ENCODE results near the gene INSRR. TPM values are rescaled to one million over a fixed set of nuclear protein-coding genes. Genes with fewer than 3 reads are reported as not detected.

INSRR gene
- total and polyA plus RNA-seq, 9 donors: 0.02 to 0.15 TPM; not detected in 7

DNA sequence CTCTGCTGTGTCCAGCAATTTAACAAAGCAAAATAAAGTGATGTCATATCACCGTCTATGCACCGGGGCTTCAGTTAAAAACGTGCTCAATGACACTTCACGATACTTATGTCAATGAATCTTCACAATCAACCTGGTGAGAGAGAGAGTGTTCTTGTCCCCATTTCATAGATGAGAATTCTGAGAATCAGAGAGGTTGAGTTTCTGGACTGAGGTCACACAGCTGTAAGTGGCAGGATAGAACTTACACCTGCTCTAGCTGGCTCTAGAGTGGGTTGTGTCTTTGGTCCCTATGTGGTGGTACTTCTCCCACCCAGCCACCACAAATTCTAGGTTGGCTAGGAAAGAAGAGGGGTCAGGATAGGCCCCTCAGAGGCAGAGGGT lies 6.9 kb upstream of the INSRR start:
- no peak overlapping the region for H3K27ac ChIP-seq
- H3K27me3 ChIP-seq: peaks cover 9% of the 10 kb centered on the region
- intact Hi-C loops (cut with DNase I): loop anchor here in 1 of 4 donors (10.0 kb wide), 1 partner anchor 171 kb away; no protein-coding TSS in a partner anchor
- no peaks in the 10 kb centered on the region for H3K36me3 ChIP-seq
- H3K4me3 ChIP-seq: no peak overlapping the region
- DNase-seq: no peak
- peaks cover under 1% of the 10 kb centered on the region for H3K4me1 ChIP-seq (ENCODE audit: insufficient read depth)
- WGBS, 3 donors: 78 to 85% (median 83%) methylated on average over 4 of the region's 4 CpGs
- H3K9me3 ChIP-seq: no peaks in the 10 kb centered on the region
- TF ChIP-seq EP300 (IDR thresholded peaks at IDR 0.05) (no peak), POLR2A (IDR thresholded peaks at IDR 0.05) (no peak)
- TF ChIP-seq, protein P1, sequence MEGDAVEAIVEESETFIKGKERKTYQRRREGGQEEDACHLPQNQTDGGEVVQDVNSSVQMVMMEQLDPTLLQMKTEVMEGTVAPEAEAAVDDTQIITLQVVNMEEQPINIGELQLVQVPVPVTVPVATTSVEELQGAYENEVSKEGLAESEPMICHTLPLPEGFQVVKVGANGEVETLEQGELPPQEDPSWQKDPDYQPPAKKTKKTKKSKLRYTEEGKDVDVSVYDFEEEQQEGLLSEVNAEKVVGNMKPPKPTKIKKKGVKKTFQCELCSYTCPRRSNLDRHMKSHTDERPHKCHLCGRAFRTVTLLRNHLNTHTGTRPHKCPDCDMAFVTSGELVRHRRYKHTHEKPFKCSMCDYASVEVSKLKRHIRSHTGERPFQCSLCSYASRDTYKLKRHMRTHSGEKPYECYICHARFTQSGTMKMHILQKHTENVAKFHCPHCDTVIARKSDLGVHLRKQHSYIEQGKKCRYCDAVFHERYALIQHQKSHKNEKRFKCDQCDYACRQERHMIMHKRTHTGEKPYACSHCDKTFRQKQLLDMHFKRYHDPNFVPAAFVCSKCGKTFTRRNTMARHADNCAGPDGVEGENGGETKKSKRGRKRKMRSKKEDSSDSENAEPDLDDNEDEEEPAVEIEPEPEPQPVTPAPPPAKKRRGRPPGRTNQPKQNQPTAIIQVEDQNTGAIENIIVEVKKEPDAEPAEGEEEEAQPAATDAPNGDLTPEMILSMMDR (IDR thresholded peaks at IDR 0.05): no peak

DNA sequence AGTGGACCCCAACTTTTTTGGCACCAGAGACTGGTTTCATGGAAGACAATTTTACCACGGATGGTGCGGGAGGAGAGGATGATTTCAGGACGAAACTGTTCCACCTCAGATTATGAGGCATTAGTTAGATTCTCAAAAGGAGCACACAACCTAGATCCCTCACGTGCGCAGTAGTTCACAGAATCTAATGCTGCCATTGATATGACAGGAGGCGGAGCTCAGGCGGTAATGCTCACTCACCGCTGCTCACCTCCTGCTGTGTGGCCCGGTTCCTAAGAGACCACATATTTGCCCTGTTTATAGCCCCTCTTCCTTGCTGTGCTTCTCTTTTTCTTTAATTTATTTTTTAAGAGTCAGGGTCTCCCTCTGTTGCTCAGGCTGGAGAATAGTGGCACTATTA lies 6.3 kb upstream of the INSRR start:
- peaks cover 2% of the 10 kb centered on the region for H3K4me1 ChIP-seq (ENCODE audit: insufficient read depth)
- H3K9me3 ChIP-seq: no peaks in the 10 kb centered on the region
- WGBS, 3 donors: 80 to 89% (median 82%) methylated on average over 9 of the region's 9 CpGs
- TF ChIP-seq POLR2A (IDR thresholded peaks at IDR 0.05) (no peak), EP300 (IDR thresholded peaks at IDR 0.05) (no peak)
- TF ChIP-seq, protein P1 (IDR thresholded peaks at IDR 0.05): no peak
- no peak for DNase-seq
- H3K27ac ChIP-seq: no peak overlapping the region
- no peak overlapping the region for H3K4me3 ChIP-seq
- intact Hi-C loops (cut with DNase I): loop anchor here in 1 of 4 donors (10.0 kb wide), 1 partner anchor 170 kb away; no protein-coding TSS in a partner anchor
- peaks cover 9% of the 10 kb centered on the region for H3K27me3 ChIP-seq
- H3K36me3 ChIP-seq: no peaks in the 10 kb centered on the region

DNA sequence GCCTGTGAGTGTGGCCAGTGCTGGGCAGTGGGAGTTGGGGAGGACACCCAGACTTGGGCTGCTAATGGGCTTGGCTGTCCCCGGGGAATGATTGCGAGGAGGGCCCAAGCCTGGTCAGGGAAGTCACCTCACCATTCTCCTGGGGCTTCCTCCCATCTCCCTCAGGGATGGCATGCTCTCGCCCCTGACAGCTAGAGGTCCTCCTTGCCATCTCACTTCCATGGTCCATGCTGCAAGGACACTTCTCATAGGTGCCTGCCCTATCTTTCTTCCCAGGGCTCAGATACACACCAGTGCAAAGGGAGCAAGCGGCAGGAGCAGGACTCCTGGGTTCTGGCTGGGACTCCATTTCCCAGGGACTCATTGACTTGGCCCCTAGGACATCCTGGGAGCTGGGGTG lies 5.9 kb upstream of the INSRR start:
- no peak for TF ChIP-seq POLR2A (IDR thresholded peaks at IDR 0.05)
- no peak for TF ChIP-seq EP300 (IDR thresholded peaks at IDR 0.05)
- TF ChIP-seq, protein P1 (IDR thresholded peaks at IDR 0.05): no peak
- peaks cover 9% of the 10 kb centered on the region for H3K27me3 ChIP-seq
- no peak overlapping the region for H3K4me3 ChIP-seq
- DNase-seq: no peak
- 79 to 100% (median 90%) methylated on average over 4 of the region's 4 CpGs for WGBS, 3 donors
- H3K4me1 ChIP-seq (ENCODE audit: insufficient read depth): peaks cover 2% of the 10 kb centered on the region
- H3K27ac ChIP-seq: no peak overlapping the region
- H3K36me3 ChIP-seq: no peaks in the 10 kb centered on the region
- intact Hi-C loops (cut with DNase I): loop anchor here in 2 of 4 donors (5.0 to 10.0 kb wide), 2 partner anchors 170 to 522 kb away; no protein-coding TSS in a partner anchor
- no peaks in the 10 kb centered on the region for H3K9me3 ChIP-seq

DNA sequence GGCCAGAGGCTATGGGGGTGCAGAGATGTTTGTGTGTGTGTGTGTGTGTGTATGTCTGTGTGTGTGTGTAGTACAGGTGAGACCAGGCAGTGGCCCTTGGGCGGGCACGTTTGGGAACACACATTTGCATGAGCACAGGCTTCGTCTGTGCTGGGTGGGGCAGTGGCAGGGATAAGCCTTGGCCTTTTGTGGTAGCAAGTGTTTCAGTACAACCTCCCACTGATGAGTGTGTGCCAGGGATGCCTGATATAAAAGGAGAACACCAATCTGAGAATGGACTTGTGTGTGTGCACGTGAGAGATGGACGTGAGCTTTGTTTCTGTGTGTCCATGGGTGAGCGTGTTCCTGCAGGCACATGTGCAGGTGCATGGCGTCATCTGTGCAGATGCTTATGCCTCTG lies 4.7 kb upstream of the INSRR start:
- no peaks in the 10 kb centered on the region for H3K9me3 ChIP-seq
- DNase-seq: no peak
- H3K27ac ChIP-seq: no peak overlapping the region
- H3K4me1 ChIP-seq (ENCODE audit: insufficient read depth): peaks cover 2% of the 10 kb centered on the region
- H3K27me3 ChIP-seq: peaks cover 9% of the 10 kb centered on the region
- intact Hi-C loops (cut with DNase I): loop anchor here in 2 of 4 donors (5.0 to 10.0 kb wide), 2 partner anchors 169 to 521 kb away; no protein-coding TSS in a partner anchor
- no peaks in the 10 kb centered on the region for H3K36me3 ChIP-seq
- 74 to 78% (median 75%) methylated on average over 7 of the region's 7 CpGs for WGBS, 3 donors
- TF ChIP-seq, protein P1 (IDR thresholded peaks at IDR 0.05): no peak
- TF ChIP-seq EP300 (IDR thresholded peaks at IDR 0.05) (no peak), POLR2A (IDR thresholded peaks at IDR 0.05) (no peak)
- H3K4me3 ChIP-seq: no peak overlapping the region

Data from ovary (tissue), 9 donors.